Measurements from ENCODE around the gene RCL1.

GRCh38 chr9:4831119-4831518 is 38.4 kb downstream of the RCL1 start:
- TF ChIP-seq, protein P1, sequence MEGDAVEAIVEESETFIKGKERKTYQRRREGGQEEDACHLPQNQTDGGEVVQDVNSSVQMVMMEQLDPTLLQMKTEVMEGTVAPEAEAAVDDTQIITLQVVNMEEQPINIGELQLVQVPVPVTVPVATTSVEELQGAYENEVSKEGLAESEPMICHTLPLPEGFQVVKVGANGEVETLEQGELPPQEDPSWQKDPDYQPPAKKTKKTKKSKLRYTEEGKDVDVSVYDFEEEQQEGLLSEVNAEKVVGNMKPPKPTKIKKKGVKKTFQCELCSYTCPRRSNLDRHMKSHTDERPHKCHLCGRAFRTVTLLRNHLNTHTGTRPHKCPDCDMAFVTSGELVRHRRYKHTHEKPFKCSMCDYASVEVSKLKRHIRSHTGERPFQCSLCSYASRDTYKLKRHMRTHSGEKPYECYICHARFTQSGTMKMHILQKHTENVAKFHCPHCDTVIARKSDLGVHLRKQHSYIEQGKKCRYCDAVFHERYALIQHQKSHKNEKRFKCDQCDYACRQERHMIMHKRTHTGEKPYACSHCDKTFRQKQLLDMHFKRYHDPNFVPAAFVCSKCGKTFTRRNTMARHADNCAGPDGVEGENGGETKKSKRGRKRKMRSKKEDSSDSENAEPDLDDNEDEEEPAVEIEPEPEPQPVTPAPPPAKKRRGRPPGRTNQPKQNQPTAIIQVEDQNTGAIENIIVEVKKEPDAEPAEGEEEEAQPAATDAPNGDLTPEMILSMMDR (IDR thresholded peaks at IDR 0.05) = no peak
- TF ChIP-seq POLR2A (IDR thresholded peaks at IDR 0.05) (no peak), POLR2AphosphoS5 (IDR thresholded peaks at IDR 0.05) (no peak)
